IPS DF 6.9 (cell line): ENCODE data around the gene KDM5B.
"Not testable (repeated sequence)": the region's sequence is repeated elsewhere in the genome, so short reads cannot be mapped to it uniquely, and the experiment has no call there.

Experiments
- DNase-seq: peaks from one replicate; pipeline ENCODE4 v3.0.0-alpha.2; 2013; ENCODE audit warnings: low read depth, low spot score
- H3K27ac ChIP-seq: one replicate; pipeline ENCODE4 v1.5.1; 2013; ENCODE audit warnings: low read length, control low read depth
- H3K27me3 ChIP-seq: 2 replicates; pipeline ENCODE4 v1.6.1; 2013; ENCODE audit warnings: mild to moderate bottlenecking, low read length; ENCODE audit not compliant: control insufficient read depth, insufficient read depth
- H3K36me3 ChIP-seq: 2 replicates; pipeline ENCODE4 v1.6.1; 2013; ENCODE audit warnings: low read length; ENCODE audit not compliant: control insufficient read depth, insufficient read depth
- H3K4me1 ChIP-seq: 2 replicates; pipeline ENCODE4 v1.6.1; 2013; ENCODE audit warnings: low read length; ENCODE audit not compliant: control insufficient read depth, insufficient read depth
- H3K4me3 ChIP-seq: 2 replicates; pipeline ENCODE4 v1.5.1; 2013; ENCODE audit warnings: mild to moderate bottlenecking, low read length
- H3K9me3 ChIP-seq: 2 replicates; pipeline ENCODE4 v1.6.1; 2013; ENCODE audit warnings: low read length, inconsistent platforms; ENCODE audit not compliant: control insufficient read depth, insufficient read depth
- WGBS: extraction: QIAGEN DNeasy Blood & Tissue Kit; methylation state at CpG from one replicate; pipeline ENCODE4 v1.1.7; 2013; ENCODE audit warnings: mixed read lengths, missing lambda C conversion rate; ENCODE audit not compliant: insufficient read length, insufficient coverage; 5-methylcytosine and 5-hydroxymethylcytosine counted together

The KDM5B gene

DNA sequence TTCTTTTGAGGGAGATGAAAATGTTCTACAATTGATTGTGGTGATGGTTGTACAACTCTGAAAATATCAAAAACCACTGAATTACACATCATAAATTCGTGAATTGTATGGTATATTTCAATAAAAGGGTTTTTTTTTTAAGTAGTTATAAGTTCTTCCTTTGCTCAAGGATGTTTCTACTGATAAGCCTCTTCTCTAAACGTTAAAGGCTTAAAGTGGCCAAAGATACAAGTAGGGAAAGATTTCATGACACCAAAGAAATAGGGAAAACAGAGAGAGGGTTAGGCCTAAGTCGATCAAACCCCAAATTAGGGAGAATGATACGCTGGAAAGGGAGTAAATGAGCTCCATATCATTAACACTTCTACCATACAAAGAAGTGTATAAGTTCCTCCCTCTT, 4.1 kb downstream of the KDM5B start:
- Histone ChIP-seq H3K9me3 (no peaks in the 10 kb centered on the region), H3K36me3 (no peaks in the 10 kb centered on the region), H3K27ac (no peak overlapping the region), H3K4me3 (no peak overlapping the region), H3K27me3 (no peaks in the 10 kb centered on the region), H3K4me1 (peaks cover under 1% of the 10 kb centered on the region; the same call in 1 of the 2 replicates)
- WGBS = no CpG with 5 or more reads among the region's 4 CpGs
- DNase-seq = no peak

DNA sequence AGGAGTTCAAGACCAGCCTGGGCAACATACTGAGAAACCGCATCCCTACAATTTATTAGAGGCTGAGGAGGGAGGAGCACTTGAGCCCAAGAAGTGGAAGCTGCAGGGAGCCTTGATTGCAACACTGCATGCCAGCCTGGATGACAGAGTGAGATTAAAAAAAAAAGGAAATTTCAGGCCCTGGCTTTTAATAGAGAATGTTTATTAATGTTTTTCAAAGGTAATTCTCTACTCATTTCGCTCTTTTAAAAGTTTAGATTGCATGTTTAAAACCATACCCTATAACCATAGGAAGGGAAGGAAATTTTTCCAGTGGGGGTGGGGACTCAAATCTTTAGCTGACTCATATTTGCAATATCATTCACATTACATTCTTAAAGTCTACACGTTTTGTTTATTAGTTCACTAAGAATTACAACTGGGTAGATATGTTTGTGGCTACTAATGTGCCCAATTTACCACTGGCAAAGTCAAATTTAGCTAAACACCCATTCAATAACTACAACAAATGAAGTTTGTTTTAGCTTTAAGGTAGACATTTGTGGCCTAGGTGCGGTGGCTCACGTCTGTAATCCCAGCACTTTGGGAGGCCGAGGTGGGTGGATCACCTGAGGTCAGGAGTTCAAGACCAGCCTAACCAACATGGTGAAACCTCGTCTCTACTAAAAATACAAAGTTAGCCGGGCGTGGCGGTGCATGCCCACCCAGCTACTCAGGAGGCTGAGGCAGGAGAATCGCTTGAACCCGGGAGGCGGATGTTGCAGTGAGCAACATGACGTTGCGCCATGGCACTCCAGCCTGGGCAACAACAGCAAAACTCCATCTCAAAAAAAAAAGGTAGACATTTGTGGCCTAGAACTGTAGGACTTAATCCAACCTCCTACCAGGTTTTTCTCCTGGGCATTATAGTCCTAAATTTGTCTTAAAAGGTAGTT, 5.0 kb downstream of the KDM5B start:
- DNase-seq = no peak
- no CpG with 5 or more reads among the region's 15 CpGs for WGBS
- Histone ChIP-seq H3K36me3 (no peaks in the 10 kb centered on the region), H3K9me3 (no peaks in the 10 kb centered on the region), H3K4me3 (no peak overlapping the region), H3K27ac (no peak overlapping the region), H3K27me3 (no peaks in the 10 kb centered on the region), H3K4me1 (no peaks in the 10 kb centered on the region; the same call in 1 of the 2 replicates)

DNA sequence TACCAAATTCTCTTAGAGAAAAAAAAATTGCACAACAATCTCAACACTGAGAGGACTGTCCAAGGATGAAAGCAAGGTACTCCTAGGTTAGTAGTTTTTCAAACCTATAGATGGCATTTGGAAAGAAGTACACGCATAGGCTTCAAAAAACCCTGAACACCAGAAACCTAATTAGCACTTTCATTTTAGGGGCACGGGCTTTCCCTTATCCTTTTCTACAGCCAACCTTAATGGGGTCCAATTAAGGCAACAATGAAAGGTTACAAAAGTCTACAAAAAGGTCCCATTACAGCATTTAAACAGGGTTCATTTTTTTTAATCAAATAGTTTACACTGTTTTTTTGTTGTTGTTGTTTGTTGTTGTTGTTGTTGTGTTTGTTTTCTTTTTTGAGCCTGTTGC, 6.2 kb downstream of the KDM5B start:
- no peaks in the 10 kb centered on the region; the same call in 1 of the 2 replicates for H3K4me1 ChIP-seq

DNA sequence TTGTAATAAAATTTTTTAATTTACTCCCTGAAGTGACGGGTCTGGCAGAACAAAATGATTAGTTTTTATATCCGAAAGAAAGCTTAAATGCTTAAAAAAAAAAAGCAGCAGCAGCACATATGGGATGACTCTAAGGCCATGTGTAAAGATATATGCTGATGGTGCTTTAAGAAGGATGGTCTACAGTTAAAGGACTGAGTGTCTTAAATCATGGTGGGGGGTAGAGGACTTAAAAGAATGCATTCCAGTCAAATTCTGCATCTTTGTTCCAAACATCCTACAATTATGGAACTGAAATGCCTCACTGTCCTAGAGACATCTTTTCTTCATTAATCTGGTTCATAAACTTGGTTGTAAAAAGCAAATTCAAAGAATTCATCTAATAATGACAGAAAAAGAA, 7.0 kb downstream of the KDM5B start:
- Histone ChIP-seq H3K36me3 (no peaks in the 10 kb centered on the region), H3K4me1 (peaks cover 2% of the 10 kb centered on the region; the same call in 1 of the 2 replicates), H3K4me3 (no peak overlapping the region), H3K27ac (no peak overlapping the region), H3K27me3 (no peaks in the 10 kb centered on the region), H3K9me3 (no peaks in the 10 kb centered on the region)
- no peak for DNase-seq
- no CpG with 5 or more reads among the region's 2 CpGs for WGBS

More for the DNA sequence above, 6.2 kb downstream of the KDM5B start:
- Histone ChIP-seq H3K27me3 (no peaks in the 10 kb centered on the region), H3K4me3 (no peak overlapping the region), H3K27ac (no peak overlapping the region), H3K36me3 (no peaks in the 10 kb centered on the region), H3K9me3 (no peaks in the 10 kb centered on the region)
- no peak for DNase-seq
- WGBS = no CpG with 5 or more reads among the region's 2 CpGs

DNA sequence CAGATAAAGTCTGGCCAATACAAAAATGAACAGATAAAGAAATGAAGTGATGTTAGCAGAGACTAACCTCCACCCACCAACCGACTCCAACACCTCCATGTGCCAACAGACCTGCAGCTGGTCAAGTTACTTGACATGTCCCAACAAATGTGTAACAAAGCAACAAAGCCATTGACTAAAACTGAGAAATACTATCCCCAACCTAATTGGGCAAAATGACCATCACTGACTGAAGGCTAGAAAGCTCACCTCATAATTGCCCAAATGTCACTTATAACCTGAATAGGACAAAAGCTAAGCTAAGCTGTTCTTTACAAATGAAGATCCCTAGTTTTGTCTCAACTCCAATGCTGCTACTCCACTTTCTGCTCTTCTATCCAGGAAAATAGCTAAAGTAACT, 7.5 kb downstream of the KDM5B start:
- WGBS = no CpG with 5 or more reads among the region's 1 CpG
- H3K4me1 ChIP-seq = peaks cover 2% of the 10 kb centered on the region; the same call in 1 of the 2 replicates
- DNase-seq = no peak
- H3K27ac ChIP-seq = no peak overlapping the region
- no peaks in the 10 kb centered on the region for H3K27me3 ChIP-seq
- H3K4me3 ChIP-seq = no peak overlapping the region
- H3K9me3 ChIP-seq = no peaks in the 10 kb centered on the region
- no peaks in the 10 kb centered on the region for H3K36me3 ChIP-seq

DNA sequence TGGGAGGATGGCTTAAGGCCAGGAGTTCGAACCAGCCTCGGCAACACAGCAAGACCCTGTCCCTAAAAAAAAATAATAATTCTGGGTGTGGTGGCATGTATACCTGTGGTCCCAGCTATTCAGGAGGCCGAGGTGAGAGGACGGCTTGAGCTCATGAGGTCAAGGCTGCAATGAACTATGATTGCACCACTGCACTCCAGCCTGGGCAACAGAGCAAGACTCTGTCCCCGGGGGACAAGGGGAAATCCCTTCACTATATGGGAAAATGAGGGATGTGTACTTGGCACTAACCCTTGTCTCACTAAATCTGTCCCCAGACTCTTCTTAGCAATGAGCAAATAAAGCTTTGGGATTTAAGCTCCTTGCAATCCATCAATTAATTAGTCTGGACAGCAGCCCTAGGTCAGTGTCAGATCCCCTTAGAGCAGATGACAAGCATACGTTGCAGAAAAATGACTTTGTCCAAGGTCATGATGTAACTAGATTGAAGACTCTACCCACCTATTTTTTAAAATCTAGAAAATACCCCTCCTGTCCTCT, 9.4 kb downstream of the KDM5B start:
- Histone ChIP-seq H3K27me3 (no peaks in the 10 kb centered on the region), H3K4me3 (no peak overlapping the region), H3K27ac (no peak overlapping the region), H3K9me3 (no peaks in the 10 kb centered on the region), H3K36me3 (no peaks in the 10 kb centered on the region), H3K4me1 (peaks cover 2% of the 10 kb centered on the region; the same call in 1 of the 2 replicates)
- no peak for DNase-seq
- WGBS = no CpG with 5 or more reads among the region's 6 CpGs

DNA sequence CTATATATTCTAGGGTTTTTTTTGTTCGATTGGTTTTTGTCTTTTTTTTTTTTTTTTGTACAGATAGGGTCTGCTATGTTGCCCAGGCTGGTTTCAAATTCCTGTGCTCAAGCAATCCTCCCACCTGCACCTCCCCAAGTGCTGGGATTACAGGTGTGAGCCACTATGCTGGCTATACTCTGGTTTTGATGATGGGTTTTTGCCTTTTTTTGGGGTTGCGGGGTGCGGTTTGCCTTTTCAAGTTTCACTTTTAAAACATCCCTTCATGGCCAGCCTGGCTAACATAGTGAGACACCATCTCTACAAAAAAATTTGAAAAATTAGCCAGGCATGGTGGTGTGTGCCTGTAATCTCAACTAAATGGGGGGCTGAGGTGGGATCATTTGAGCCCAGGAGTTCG, 10.0 kb downstream of the KDM5B start:
- no peak overlapping the region for H3K4me3 ChIP-seq
- DNase-seq = no peak
- no peaks in the 10 kb centered on the region for H3K36me3 ChIP-seq
- H3K27me3 ChIP-seq = no peaks in the 10 kb centered on the region
- H3K4me1 ChIP-seq = peaks cover 2% of the 10 kb centered on the region; the same call in 1 of the 2 replicates
- H3K9me3 ChIP-seq = no peaks in the 10 kb centered on the region
- WGBS = no CpG with 5 or more reads among the region's 4 CpGs
- no peak overlapping the region for H3K27ac ChIP-seq

DNA sequence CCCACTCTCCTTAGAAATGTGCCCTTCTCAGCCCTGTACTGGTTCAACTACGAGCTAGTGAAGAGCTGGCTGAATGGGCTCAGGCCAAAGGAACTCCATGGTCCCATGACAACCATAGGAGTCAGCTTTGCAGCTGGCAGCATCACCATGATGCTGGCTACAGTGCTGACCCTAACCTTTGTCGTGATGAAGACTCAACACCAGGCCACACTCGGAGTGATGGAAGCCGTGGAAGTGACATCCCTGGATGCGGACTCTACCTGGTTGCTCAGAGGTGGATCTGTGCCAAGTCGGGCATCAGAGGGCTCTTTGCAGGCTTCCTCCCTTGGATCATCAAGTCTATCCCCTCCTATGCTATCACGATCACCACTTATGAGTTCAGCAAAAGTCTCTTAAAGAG, 11.6 kb downstream of the KDM5B start:
- H3K9me3 ChIP-seq = no peaks in the 10 kb centered on the region
- WGBS = no CpG with 5 or more reads among the region's 7 CpGs
- H3K4me1 ChIP-seq = peaks cover 2% of the 10 kb centered on the region; the same call in 1 of the 2 replicates
- no peak overlapping the region for H3K4me3 ChIP-seq
- H3K36me3 ChIP-seq = no peaks in the 10 kb centered on the region
- no peaks in the 10 kb centered on the region for H3K27me3 ChIP-seq
- DNase-seq = no peak
- H3K27ac ChIP-seq = no peak overlapping the region

DNA sequence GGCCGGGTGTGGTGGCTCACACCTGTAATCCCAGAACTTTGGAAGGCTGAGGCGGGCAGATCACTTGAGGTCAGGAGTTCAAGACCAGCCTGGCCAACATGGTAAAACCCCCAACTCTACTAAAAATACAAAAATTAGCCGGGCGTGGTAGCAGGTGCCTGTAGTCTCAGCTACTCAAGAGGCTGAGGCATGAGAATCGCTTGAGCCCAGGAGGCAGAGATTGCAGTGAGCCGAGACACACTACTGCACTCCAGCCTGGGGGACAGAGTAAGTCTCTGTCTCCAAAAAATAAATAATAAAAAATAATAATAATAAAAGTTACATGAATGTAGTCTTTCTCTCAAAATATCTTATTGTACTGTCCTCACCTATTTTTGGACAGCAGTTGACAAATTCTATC, 13.3 kb downstream of the KDM5B start:
- not testable (repeated sequence) for H3K4me1 ChIP-seq, H3K4me3 ChIP-seq, H3K27me3 ChIP-seq, H3K36me3 ChIP-seq, DNase-seq, H3K27ac ChIP-seq, H3K9me3 ChIP-seq
- WGBS = no CpG with 5 or more reads among the region's 6 CpGs

DNA sequence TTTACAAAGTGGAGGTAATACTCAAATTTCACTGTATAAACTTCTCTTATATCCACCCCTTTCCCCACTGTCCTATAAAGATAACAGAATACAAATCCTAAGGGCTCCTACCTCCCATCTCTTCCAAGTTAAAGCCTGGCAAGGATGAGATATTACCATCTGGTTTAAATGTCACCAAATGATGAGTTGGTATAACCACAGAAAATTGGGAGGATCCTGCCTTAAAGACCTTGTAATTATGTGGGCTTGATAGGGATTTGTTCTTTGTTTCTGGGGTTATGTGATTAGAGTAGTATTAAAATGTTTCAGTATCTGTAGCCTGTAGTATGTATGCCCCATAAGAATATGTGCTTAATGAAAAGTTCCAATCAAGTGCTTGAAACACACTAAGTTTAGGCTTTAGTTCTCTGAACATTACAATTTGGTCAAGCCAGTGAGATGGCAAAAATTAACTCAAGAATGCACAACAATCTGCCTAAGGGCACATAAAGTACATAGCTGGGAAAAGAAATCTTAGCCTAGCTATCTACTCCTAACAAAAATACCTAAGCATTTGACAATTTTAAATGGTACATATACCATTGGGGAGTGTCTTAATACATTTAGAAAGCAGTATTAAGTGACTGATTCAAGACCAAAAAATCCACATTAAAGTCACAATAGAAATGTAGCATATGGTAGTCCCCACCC, 14.0 kb downstream of the KDM5B start:
- DNase-seq = no peak
- no peaks in the 10 kb centered on the region for H3K36me3 ChIP-seq
- H3K4me1 ChIP-seq = peaks cover 3% of the 10 kb centered on the region; the same call in 1 of the 2 replicates
- H3K4me3 ChIP-seq = no peak overlapping the region
- no peak overlapping the region for H3K27ac ChIP-seq
- no peaks in the 10 kb centered on the region for H3K9me3 ChIP-seq
- H3K27me3 ChIP-seq = no peaks in the 10 kb centered on the region
